H1 (cell line): ENCODE results near the gene TPM1. TPM values are rescaled to one million over a fixed set of nuclear protein-coding genes. Genes with fewer than 3 reads are reported as not detected.

ENCODE experiments used
- CTCF ChIA-PET: fragments of 300-600 bp; sonication (Branson Sonifier 250); formaldehyde crosslinking; loops from one replicate; lab custom pipeline; 2021; ENCODE audit not compliant: partially characterized antibody; lab: Charles Lee
- POLR2A ChIA-PET: fragments of 300-600 bp; sonication (Branson Sonifier 250); formaldehyde crosslinking; loops from one replicate; lab custom pipeline; 2021; ENCODE audit warnings: inconsistent platforms; ENCODE audit not compliant: partially characterized antibody; lab: Charles Lee
- DNase-seq, 2 experiments: peaks; one replicate each; pipeline versions ENCODE4 v3.0.0 to v3.0.0-alpha.2; 2010 to 2022; ENCODE audit warnings: low spot score in 2 of 2, low read depth in 1 of 2, mixed read lengths in 1 of 2
- FAIRE-seq: peaks from 2 replicates; lab custom pipeline; 2011; peaks lifted over from hg19 to GRCh38; lab: Jason Lieb, UNC
- H2AFZ ChIP-seq: 2 replicates; pipeline ENCODE4 v1.8.1; 2012; ENCODE audit warnings: low read length, inconsistent platforms
- H2AK5ac ChIP-seq: 2 replicates; pipeline ENCODE4 v1.6.1; 2013; ENCODE audit warnings: low read depth, low read length
- H2BK120ac ChIP-seq: replicated peaks from 2 replicates; pipeline ENCODE3; 2013; ENCODE audit warnings: low read depth, low read length, inconsistent platforms
- H2BK12ac ChIP-seq: 2 replicates; pipeline ENCODE4 v1.6.1; 2013; ENCODE audit warnings: low read depth, low read length
- H2BK15ac ChIP-seq: 2 replicates; pipeline ENCODE4 v1.6.1; 2013; ENCODE audit warnings: low read length
- H2BK20ac ChIP-seq: 2 replicates; pipeline ENCODE4 v1.6.1; 2013; ENCODE audit warnings: low read length
- H2BK5ac ChIP-seq: 2 replicates; pipeline ENCODE4 v1.6.1; 2013; ENCODE audit warnings: low read depth, low read length
- H3K14ac ChIP-seq: 2 replicates; pipeline ENCODE4 v1.6.1; 2013; ENCODE audit warnings: inconsistent platforms; ENCODE audit not compliant: insufficient read length
- H3K18ac ChIP-seq: 2 replicates; pipeline ENCODE4 v1.6.1; 2013; ENCODE audit warnings: low read length; ENCODE audit errors: extremely low read depth
- H3K23ac ChIP-seq: 2 replicates; pipeline ENCODE4 v1.6.1; 2013; ENCODE audit warnings: inconsistent platforms; ENCODE audit not compliant: insufficient read length
- H3K23me2 ChIP-seq: 2 replicates; pipeline ENCODE4 v1.6.1; 2013; ENCODE audit warnings: low read depth, low read length
- H3K27ac ChIP-seq: 2 replicates; pipeline ENCODE4 v1.6.1; 2011; ENCODE audit warnings: low read depth, low read length, inconsistent platforms
- H3K27me3 ChIP-seq, 4 experiments: replicated peaks in 1 of 4; 1 replicate in 1 of 4; 2 replicates in 3 of 4; pipeline versions ENCODE4 v1.6.1 to v1.8.1; 2011 to 2013; ENCODE audit warnings: low read length in 3 of 4, mild to moderate bottlenecking in 3 of 4, inconsistent platforms in 2 of 4, mixed read lengths in 2 of 4, moderate library complexity in 1 of 4; ENCODE audit not compliant: control insufficient read depth in 3 of 4, insufficient read depth in 3 of 4; ENCODE audit errors: extremely low read depth in 1 of 4
- H3K36me3 ChIP-seq, 4 experiments: 2 replicates each; pipeline versions ENCODE4 v1.6.1 to v1.8.1; 2011 to 2013; ENCODE audit warnings: mild to moderate bottlenecking in 4 of 4, low read length in 3 of 4, moderate library complexity in 2 of 4, control low read depth in 1 of 4, inconsistent platforms in 1 of 4; ENCODE audit not compliant: insufficient read depth in 4 of 4, control insufficient read depth in 2 of 4
- H3K4ac ChIP-seq: replicated peaks from 2 replicates; pipeline ENCODE3; 2013; ENCODE audit warnings: low read length, low read depth, mixed read lengths, inconsistent platforms; ENCODE audit not compliant: insufficient read length
- H3K4me1 ChIP-seq, 4 experiments: replicated peaks in 1 of 4; 1 replicate in 1 of 4; 2 replicates in 3 of 4; pipeline versions ENCODE4 v1.6.1 to v1.8.1; 2011 to 2013; ENCODE audit warnings: low read length in 3 of 4, inconsistent platforms in 2 of 4, mixed read lengths in 1 of 4; ENCODE audit not compliant: insufficient read depth in 4 of 4, control insufficient read depth in 3 of 4
- H3K4me2 ChIP-seq, 2 experiments: 2 replicates each; pipeline versions ENCODE4 v1.6.1 to v1.8.1; 2011 to 2013; ENCODE audit warnings: low read depth in 2 of 2, low read length in 2 of 2, control low read depth in 1 of 2, inconsistent platforms in 1 of 2, mild to moderate bottlenecking in 1 of 2; ENCODE audit not compliant: insufficient read depth in 1 of 2
- H3K4me3 ChIP-seq, 4 experiments: fragments of 200-600, 300-600 bp in 1 of 4; sonication (generic), shearing (Covaris generic), sonication (Bioruptor Twin) in 1 of 4; 2 replicates each; pipeline versions ENCODE4 v1.5.1 to v1.8.1; 2011 to 2016; ENCODE audit warnings: low read length in 4 of 4, low read depth in 3 of 4, control low read depth in 2 of 4, inconsistent platforms in 2 of 4, mild to moderate bottlenecking in 2 of 4, mixed read lengths in 1 of 4, moderate library complexity in 1 of 4; ENCODE audit not compliant: insufficient read depth in 2 of 4; ENCODE audit errors: extremely low read depth in 1 of 4
- H3K56ac ChIP-seq: replicated peaks from 2 replicates; pipeline ENCODE3; 2013; ENCODE audit warnings: low read depth, mild to moderate bottlenecking, mixed read lengths, low read length, inconsistent platforms; ENCODE audit not compliant: insufficient read length
- H3K79me1 ChIP-seq: 2 replicates; pipeline ENCODE4 v1.6.1; 2013; ENCODE audit warnings: low read depth, low read length, control low read depth
- H3K79me2 ChIP-seq, 2 experiments: 2 replicates each; pipeline versions ENCODE4 v1.6.1 to v1.8.1; 2012 to 2013; ENCODE audit warnings: low read length in 2 of 2, mild to moderate bottlenecking in 2 of 2, inconsistent platforms in 1 of 2; ENCODE audit not compliant: insufficient read depth in 2 of 2, control insufficient read depth in 1 of 2
- H3K9ac ChIP-seq, 4 experiments: replicated peaks in 1 of 4; 1 replicate in 1 of 4; 2 replicates in 3 of 4; pipeline versions ENCODE4 v1.6.1 to v1.8.1; 2011 to 2013; ENCODE audit warnings: low read depth in 3 of 4, low read length in 3 of 4, control low read depth in 2 of 4, mild to moderate bottlenecking in 2 of 4, moderate library complexity in 2 of 4, inconsistent platforms in 1 of 4; ENCODE audit errors: extremely low read depth in 1 of 4
- H3K9me3 ChIP-seq, 2 experiments: 2 replicates each; pipeline versions ENCODE4 v1.6.1 to v1.8.1; 2012 to 2013; ENCODE audit warnings: mild to moderate bottlenecking in 2 of 2, moderate library complexity in 2 of 2, control low read depth in 1 of 2, inconsistent platforms in 1 of 2, low read depth in 1 of 2, low read length in 1 of 2, mixed read lengths in 1 of 2; ENCODE audit not compliant: insufficient read depth in 2 of 2
- H4K20me1 ChIP-seq, 2 experiments: replicated peaks in 1 of 2; 2 replicates each; pipeline versions ENCODE3 to v1.8.1; 2011 to 2013; ENCODE audit warnings: inconsistent platforms in 2 of 2, low read length in 2 of 2, mild to moderate bottlenecking in 1 of 2; ENCODE audit not compliant: insufficient read depth in 2 of 2, control insufficient read depth in 1 of 2
- H4K5ac ChIP-seq: 2 replicates; pipeline ENCODE4 v1.6.1; 2013; ENCODE audit warnings: low read length, low read depth, mixed read lengths, inconsistent platforms; ENCODE audit not compliant: insufficient read length
- H4K8ac ChIP-seq: 2 replicates; pipeline ENCODE4 v1.8.0; 2013; ENCODE audit warnings: mild to moderate bottlenecking, moderate library complexity, low read length, inconsistent platforms; ENCODE audit not compliant: insufficient read depth; ENCODE audit errors: extremely low read depth
- H4K91ac ChIP-seq: replicated peaks from 2 replicates; pipeline ENCODE3; 2013; ENCODE audit warnings: low read length, mixed read lengths, inconsistent platforms; ENCODE audit not compliant: insufficient read length
- BACH1 ChIP-seq: IDR thresholded peaks from 2 replicates; pipeline ENCODE4 v1.6.1; 2012; ENCODE audit warnings: low read length, improper control_type of control experiment
- CBX8 ChIP-seq: fragments of 300-800, 300-1000 bp; sonication (generic); IDR thresholded peaks from 2 replicates; pipeline ENCODE4 v1.7.1; 2016; ENCODE audit warnings: low read depth, low read length, borderline replicate concordance
- HDAC2 ChIP-seq, 2 experiments: fragments of 300-600 bp in 1 of 2; sonication (generic) in 1 of 2; IDR thresholded peaks; 2 replicates each; pipeline ENCODE4 v1.6.1; 2011 to 2012; ENCODE audit warnings: low read depth in 2 of 2, low read length in 2 of 2, mild to moderate bottlenecking in 2 of 2, moderate library complexity in 2 of 2, borderline replicate concordance in 1 of 2, inconsistent platforms in 1 of 2
- MAX ChIP-seq: IDR thresholded peaks from 2 replicates; pipeline ENCODE4 v1.6.1; 2012; ENCODE audit warnings: inconsistent platforms
- WGBS, 2 experiments: shearing (Covaris generic) in 1 of 2; methylation state at CpG; one replicate each; pipeline versions ENCODE4 v1.1.6 to v1.1.7; 2013 to 2015; ENCODE audit warnings: low lambda C conversion rate in 2 of 2, mixed read lengths in 2 of 2, inconsistent platforms in 1 of 2, low coverage in 1 of 2, missing lambda C conversion rate in 1 of 2; ENCODE audit not compliant: insufficient replicate concordance in 2 of 2, insufficient coverage in 1 of 2, insufficient read length in 1 of 2; ENCODE audit errors: extremely low coverage in 1 of 2, missing lambda C conversion rate in 1 of 2; 5-methylcytosine and 5-hydroxymethylcytosine counted together
- polyA plus RNA-seq, 7 experiments: library from polyadenylated mRNA; depleted of rRNA in 3 of 7; stranded (reverse) in 5 of 7; unstranded in 2 of 7; fragments of >200 nt in 5 of 7; fragments of 200-250 nt in 2 of 7; gene quantifications; 1 replicate in 5 of 7; 2 replicates in 1 of 7; 4 replicates in 1 of 7; pipeline versions ENCODE4 v1.2.1 to v1.2.3, GENCODE V29; 2011 to 2013; ENCODE audit warnings: missing spikeins in 2 of 7, mixed read lengths in 2 of 7
- total RNA-seq: library from RNA; stranded (reverse); fragmentation: NEBNext Ultra II Directional; extraction: Animal tissue kit (Norgen Biotek cat#: 25700); gene quantifications from 2 replicates; pipeline ENCODE4 v1.2.1, GENCODE V29; 2021

TPM1 gene
- total and polyA plus RNA-seq, 2 of the 8 experiments (the other 6 are each of a cell fraction or from before 2014, with no cell fraction given): 258 to 579 TPM

GRCh38 chr15:63083044-63083443, 40.5 kb downstream of the TPM1 start:
- H2BK20ac ChIP-seq: no peak overlapping the region; the same call in 1 of the 2 replicates
- no peak overlapping the region for H4K91ac ChIP-seq
- no peaks in the 10 kb centered on the region for H3K9me3 ChIP-seq
- H4K5ac ChIP-seq: no peak overlapping the region
- peak overlapping the region; percentile 75; the same call in 1 of the 2 replicates for H2BK12ac ChIP-seq
- H4K20me1 ChIP-seq: no peaks in the 10 kb centered on the region
- WGBS, 2 experiments: 85% methylated on average over 12 of the region's 12 CpGs; no CpG with 5 or more reads in 1 of the 2 experiments
- no peak overlapping the region for H3K56ac ChIP-seq
- no peaks in the 10 kb centered on the region for H3K36me3 ChIP-seq
- POLR2A ChIA-PET: interaction anchor here (1.3 to 18.5 kb wide), 3 partner anchors 14 to 38 kb away, joined by 9 to 325 read pairs (median 179); partner anchors contain the start of gene TPM1
- DNase-seq: no peak
- peaks cover under 1 to 11% (median 9%) of the 10 kb centered on the region in 4 experiments; a peak in 5 of 7 replicates for H3K4me1 ChIP-seq
- H3K18ac ChIP-seq: peak overlapping the region; percentile 71
- TF ChIP-seq MAX: no peak
- no peak for TF ChIP-seq HDAC2 (IDR thresholded peaks at IDR 0.05; ENCODE audit: borderline replicate concordance in 1 of 2, low read depth in 2 of 2, low read length in 2 of 2)
- TF ChIP-seq BACH1: no peak
- no peak for TF ChIP-seq CBX8
- no peak overlapping the region for H3K14ac ChIP-seq
- no peak for FAIRE-seq
- H3K23ac ChIP-seq: no peak overlapping the region
- no peaks in the 10 kb centered on the region for H3K79me1 ChIP-seq
- no peak overlapping the region for H3K4me2 ChIP-seq
- H2BK15ac ChIP-seq: no peak overlapping the region
- no peak overlapping the region for H3K4me3 ChIP-seq
- H3K79me2 ChIP-seq: no peaks in the 10 kb centered on the region
- peak overlapping the region; percentile 75; the same call in 1 of the 2 replicates for H2AFZ ChIP-seq
- H3K4ac ChIP-seq: no peak overlapping the region
- CTCF ChIA-PET: interaction anchor here (0.6 to 4.3 kb wide), 3 partner anchors 11 to 243 kb away, joined by 3 to 22 read pairs (median 3); no protein-coding TSS in a partner anchor
- no peak overlapping the region for H3K27ac ChIP-seq
- peak overlapping the region; percentile 64; the same call in 1 of the 2 replicates for H4K8ac ChIP-seq
- H2AK5ac ChIP-seq: no peak overlapping the region
- no peaks in the 10 kb centered on the region for H3K23me2 ChIP-seq
- H2BK120ac ChIP-seq: no peak overlapping the region
- peak overlapping the region; percentile 35; the same call in 1 of the 2 replicates for H2BK5ac ChIP-seq
- no peak overlapping the region for H3K9ac ChIP-seq
- H3K27me3 ChIP-seq: no peaks in the 10 kb centered on the region
